ENCODE measurements around the gene FBXO39.
"Not testable (repeated sequence)": the region's sequence is repeated elsewhere in the genome, so short reads cannot be mapped to it uniquely, and the experiment has no call there.

The FBXO39 gene

DNA sequence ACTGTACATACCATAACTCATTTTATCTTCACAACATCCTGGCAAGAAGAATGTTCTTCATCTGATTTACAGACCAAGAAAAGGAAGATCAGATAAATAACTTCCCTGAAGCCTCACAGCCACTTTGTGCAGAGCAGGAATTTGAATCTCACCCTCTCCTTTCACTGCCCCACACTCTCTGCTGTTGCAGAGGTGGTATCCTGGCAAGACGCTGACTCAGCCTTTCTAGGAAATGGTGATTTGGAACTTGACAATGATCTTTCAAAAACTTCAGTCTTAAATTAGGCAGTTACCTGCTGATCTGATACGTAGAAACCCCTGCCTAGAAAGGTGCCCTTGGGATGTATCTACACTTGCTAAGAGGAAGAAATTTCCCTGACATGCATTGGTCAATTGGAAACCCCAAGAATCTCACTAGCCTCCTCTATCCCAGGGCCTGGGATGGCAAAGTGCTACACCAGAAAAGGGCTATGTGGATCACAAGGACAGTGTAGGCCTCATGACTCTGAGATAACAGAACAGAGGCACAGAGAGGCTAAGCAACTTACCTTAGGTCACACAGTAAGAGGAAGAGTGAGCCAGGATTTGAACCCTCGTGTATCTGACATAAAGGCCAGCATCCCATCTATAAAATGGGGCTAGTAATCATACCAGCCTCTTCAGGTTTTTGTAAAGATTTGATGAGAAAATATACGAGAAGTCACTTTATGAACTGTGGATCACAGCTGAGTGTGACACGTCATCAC, 17.9 kb downstream of the FBXO39 start:
- DNase-seq = no peak

DNA sequence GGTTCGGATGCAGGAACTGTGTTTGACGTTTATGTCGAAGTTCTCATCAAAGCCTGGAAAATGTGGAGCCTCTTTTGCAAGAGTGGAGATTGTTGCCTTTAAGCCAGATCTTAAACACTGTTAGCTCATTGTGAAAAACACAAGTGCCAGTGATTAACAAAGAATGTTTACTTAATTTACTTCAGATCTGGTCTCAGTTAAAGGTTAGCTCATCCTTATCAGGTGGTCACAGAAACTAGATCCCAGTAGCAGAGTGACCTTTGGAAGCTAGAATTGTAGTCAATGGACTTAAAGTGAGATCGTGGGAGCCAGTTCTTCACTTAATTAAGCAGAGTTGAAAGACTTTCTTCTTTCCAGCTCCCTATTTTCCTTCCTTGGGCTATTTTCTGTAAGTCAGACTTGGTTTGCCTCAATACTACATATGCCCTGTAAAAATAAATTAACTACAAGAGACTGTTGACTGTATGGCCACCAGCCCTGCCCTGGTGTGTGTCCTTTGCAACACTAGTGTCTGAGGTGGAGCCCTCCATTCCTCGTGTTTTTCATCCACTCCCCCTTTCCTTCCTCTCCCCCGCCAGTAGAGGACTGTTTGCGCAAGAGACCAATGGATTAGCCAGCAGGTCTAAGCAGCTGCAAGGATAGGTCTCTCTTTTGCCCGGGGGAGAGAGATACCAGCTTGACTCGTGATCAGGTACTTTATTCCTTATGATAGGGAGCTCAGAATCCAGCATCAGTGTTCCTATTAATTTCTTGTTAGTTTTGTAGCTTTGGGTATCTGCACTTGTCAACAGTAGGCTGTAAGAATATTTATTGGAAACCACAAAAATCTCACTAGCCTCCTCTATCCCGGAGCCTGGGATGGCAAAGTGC, 20.2 kb downstream of the FBXO39 start:
- DNase-seq = no peak

DNA sequence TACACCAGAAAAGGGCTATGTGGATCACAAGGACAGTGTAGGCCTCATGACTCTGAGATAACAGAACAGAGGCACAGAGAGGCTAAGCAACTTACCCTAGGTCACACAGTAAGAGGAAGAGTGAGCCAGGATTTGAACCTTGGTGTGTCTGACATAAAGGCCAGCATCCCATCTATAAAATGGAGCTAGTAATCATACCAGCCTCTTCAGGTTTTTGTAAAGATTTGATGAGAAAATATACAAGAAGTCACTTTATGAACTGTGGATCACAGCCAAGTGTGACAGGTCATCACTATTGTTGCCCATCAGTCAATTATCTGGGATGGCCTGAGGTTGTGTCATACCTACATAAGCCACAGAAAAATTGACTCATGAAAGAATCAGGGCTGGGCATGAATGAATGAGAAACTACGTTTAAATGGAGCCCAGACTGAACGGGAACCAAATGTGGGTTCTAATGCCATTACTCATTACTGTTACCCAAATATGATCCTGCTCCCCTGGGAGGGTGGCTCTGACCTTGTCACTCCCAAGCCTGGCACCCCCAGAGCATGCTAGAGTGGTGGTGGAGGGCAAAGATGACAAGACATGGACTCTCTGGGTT, 21.0 kb downstream of the FBXO39 start:
- DNase-seq = no peak

DNA sequence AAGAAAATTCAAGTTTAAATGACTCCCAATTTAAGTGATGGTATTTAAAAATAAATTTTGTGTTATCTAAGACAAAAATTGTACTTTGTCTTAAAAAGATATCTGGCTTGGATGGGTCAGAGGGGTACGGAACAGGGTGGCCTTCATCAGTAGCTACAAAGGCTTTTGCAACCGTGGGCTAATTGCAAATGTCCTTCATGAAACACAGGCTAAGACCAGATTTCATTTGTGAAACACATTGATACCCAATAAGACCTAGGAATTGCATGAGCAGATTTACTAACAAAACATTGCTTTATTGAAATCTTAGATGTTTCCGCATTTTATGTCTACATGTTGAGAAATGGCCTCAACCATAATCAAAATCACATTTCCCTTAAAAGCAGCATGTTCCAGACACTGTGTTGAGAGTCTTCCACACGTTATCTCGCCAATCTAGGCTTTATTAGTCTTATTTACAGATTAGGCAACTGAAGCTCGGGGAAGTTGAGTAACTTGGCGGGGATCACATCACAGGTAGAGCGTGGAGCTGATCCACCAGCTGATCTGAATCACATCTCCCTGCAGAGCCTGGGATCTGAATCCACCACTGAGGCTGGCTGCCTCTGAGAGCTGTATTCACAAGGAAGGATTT, 21.8 kb downstream of the FBXO39 start:
- no peak for DNase-seq

DNA sequence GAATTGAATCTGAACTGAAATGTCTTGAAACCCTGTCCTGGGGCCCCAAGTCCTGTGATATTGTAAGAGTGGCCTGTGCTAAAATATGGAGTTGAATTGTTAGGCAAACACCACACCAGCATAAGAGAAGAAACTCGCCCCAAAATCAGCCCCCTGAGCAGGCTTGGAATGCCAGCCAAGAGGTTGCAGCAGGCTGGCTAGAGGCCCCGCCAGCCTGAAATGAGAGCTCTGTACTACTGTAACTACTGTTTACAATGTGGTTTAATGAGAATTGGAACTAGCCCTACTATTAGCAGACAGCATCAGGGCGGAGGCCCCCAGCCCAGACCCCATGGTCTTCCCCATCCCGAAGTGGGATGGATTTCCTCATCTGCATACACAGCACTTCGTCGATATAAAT, 23.7 kb downstream of the FBXO39 start:
- DNase-seq = no peak

DNA sequence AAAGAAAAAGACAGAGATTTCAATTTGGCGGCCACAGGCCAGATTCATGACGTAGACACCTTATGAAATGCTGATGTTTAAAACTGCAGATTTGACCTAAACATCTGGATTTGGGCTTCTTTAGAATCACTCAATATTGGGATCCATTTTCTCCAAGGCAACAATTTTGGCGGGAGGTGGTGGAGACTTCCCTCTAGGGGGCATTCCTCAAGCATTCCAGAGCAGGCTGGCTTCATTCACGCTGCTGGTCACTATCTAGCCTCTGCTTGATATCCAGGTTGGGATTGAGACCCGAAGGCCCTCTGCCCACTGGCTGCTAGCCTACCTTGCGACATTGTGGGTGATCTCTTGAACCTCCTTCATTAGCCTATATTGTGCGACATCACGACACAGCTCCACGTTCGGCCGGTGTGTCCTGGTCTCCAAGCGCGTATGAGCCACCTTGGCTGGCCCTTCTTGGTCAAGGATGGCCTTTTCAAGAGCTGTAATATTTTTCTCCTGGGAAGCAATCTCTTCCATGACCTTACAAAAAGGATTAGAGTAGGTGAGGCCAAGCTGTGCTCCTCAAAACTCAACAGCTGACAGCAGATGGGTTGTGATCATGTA, 24.5 kb downstream of the FBXO39 start:
- peak; percentile 17 for DNase-seq

DNA sequence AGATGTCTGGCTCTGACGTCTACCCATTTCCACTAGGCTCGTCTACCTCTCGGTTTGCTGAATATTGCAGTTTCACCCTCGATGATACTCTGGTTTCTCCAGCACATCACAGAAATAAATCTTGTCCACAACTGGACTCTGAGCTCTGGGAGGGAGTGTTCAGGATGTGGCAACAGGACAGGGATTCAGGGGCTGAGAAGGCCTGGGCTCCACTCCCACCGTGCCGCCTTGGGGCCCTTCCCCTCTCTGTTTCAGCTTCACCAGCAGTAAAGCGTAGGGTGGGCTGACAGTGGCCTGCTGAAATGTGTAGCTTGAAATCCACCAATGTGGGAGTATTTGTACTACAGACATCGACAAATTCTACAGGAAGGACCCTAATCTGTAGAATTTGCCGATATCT, 35.5 kb downstream of the FBXO39 start:
- no peak for DNase-seq

DNA sequence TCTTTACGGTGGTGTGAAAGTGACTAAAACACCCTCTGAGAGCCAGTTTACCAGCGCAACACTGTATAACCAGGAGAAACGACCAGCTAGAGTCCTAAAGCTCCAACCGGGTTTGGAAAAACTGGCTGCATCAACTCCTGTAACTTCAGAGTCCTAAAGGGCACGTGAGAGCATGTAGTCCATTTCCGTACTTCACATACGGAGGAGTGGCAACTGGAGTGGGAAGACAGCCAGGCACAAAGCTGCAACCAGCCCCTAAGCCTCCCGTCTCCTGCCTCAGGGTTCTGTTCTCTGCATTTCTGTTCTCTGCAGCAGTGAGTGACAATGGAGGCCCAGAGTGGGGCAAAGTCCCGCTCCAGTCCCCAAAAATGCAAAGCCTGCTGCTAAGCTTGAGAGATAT, 36.3 kb downstream of the FBXO39 start:
- DNase-seq = no peak

DNA sequence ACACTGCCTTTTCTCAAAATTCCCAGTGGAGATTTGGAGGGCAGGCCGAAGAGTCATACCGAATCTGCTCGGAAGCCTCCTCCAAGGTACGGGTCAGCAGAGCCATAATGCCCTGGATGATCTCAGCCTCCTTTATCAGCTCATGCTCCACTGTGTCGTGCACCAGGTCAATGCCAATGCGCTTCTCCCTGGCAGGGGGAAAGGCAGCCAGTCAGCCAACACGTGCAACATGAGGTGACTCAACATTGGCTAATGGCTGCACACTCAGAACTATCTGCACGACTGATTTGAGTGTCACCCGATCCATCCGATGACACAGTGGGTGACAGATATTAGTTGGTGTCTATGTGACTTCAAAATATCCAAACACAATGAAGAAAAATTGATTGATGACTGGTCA, 39.8 kb downstream of the FBXO39 start:
- no peak for DNase-seq

DNA sequence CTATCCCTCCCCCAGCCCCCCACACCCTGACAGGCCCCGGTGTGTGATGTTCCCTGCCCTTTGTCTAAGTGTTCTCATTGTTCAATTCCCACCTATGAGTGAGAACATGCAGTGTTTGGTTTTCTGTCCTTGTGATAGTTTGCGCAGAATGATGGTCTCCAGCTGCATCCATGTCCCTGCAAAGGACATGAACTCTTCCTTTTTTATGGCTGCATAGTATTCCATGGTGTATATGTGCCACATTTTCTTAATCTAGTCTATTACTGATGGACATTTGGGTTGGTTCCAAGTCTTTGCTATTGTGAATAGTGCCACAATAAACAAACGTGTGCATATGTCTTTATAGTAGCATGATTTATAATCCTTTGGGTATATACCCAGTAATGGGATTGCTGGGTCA, 40.4 kb downstream of the FBXO39 start:
- not testable (repeated sequence) for DNase-seq

DNA sequence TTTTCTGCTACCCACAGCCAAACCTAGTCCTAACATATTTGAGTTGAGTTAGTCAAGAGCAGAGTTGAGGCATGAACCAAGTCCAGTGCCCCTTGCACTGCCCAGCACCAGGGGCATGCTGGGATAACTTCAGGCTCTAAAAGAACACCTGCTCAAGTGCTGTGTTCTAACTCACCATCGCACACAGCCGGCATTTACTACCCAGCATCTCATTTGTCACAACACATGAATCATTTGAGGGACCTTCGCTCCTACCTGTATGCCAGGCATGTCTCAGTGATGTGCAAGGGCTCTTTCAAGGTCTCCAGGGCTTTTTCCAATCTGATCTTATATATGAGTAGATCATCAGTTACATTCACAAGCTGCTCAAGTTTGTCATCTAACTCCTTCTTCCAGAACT, 42.9 kb downstream of the FBXO39 start:
- DNase-seq = no peak

DNA sequence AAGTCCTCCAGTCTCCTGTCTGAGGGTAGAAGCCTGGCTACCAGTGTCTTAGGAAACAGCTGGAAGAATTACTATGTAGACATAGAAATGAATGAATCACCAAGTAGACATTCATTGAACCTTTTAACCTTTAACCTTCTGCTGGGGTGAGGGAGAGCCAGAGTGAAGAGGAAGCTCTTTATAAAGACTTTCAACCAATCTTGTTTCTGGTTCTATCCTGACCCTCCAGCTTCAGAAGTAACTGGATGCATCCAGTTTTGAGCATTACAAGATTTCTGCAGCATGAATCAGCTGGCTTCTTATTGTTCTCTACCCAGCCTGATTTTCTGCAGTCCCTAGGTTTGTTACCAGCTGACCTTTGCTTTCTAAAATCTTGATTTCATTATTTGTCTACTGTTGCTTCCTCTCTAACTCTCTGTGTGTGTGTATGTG, 47.0 kb downstream of the FBXO39 start:
- no peak for DNase-seq

DNA sequence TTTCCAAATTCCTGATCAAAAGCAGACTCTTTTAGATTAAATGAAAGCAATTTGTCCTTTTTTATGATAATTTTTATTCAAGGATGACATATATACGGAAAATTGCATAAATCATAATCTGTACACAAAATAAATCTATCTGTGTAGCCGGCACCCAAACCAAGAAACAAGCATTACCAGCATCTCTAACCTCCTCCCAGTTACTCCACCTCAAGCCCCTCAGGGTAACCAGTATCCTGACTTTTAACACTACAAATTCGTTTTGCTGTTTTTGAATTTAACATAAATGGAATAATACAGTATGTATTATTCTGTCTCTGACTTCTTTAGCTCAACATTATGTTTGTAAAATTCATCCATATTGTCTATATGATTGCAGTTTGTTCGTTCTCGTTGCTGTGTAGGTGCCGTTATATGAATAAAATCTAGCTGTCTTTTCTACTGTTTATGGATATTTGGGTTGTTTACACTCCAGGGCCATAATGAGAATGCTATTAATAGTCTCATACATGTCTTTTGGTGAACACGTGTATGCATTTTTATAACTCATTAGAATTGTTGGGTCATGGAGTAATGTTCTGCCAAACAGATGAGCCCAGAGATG, 54.5 kb downstream of the FBXO39 start:
- no peak for DNase-seq

DNA sequence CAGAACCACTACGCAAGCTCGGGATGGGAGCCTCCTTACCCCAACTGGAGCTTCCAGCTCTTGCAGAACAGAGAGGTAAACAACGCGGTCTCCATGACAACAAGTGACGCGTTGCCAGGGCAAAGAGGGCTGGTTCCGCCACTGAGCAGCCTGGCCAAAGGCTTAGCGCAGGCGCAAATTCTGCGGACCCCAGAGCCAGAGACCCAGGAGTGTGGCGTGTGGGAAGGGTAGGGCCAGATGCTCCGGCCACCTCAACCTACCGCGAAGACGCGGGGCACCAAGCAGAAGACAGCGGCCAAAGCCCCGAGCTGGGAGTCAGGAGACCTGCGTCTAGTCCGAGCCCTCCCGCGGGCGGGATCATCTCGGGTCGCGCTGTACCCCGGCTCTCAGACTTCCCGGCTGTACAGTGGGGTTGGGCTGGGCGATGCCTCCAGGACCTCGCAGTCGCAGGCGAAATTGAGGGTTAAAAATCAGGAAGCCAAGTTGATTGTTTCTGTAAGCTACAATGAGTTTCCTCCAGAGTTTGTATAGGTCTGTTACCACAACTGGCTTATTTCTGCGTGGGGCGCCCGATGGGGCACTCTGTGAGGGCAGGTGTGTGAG, 55.7 kb downstream of the FBXO39 start, which contains the start of gene TEKT1:
Gene TEKT1 (minus strand): TSS at position 69 of the 603 bp plus-strand sequence. CDS start 1,353 bp downstream, outside the sequence.
- DNase-seq = peak; percentile 13

All from 8988T (cell line).